SIG-M5 (cell line): ENCODE data around the gene DNAJB8.

Experiments
- DNase-seq: peaks from one replicate; lab custom pipeline; 2025; lab: John Stamatoyannopoulos, UW

The DNAJB8 gene

GRCh38 chr3:128464188-128464587 lies 2.5 kb downstream of the DNAJB8 start:
- no peak for DNase-seq

- no peak for DNase-seq
Measured at GRCh38 chr3:128463771-128464170, 2.9 kb downstream of the DNAJB8 start.

DNA sequence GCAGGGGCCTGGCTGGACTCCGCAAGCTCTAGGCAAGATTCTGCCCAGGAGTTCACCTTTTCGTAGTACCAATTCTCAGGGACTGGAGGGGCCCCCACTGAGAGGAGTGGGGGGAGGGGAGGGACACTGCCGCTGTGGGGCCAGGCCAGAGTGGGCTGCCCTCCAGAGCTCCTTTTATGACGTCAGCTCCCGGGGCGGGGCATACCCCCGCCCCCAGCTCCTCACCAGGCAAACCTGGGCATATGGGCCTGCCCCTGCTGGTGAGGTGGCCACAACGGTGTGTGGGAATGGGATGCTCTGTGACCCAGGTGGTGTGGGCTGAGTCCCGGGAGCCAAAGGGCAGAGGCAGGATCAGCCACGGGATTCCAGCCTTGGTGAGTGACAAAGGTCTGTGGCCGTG lies 3.3 kb downstream of the DNAJB8 start:
- DNase-seq: no peak

DNA sequence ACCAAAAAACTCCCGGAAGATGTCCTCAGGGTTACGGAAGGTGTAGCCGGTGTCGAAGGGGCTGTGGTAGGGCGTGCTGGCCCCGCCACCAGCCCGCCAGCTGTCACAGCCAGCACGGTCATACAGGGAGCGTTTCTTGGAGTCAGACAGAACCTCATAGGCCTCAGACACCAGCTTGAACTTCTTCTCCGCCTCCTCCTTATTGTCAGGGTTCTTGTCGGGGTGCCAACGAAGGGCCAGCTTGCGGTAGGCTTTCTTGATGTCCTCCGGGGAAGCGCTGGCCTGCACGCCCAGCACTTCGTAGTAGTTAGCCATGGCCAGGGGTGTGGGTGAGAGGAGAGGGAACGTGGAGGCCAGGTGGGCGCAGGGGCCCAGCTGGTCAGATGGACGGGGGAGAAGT lies 3.8 kb downstream of the DNAJB8 start:
- no peak for DNase-seq

DNA sequence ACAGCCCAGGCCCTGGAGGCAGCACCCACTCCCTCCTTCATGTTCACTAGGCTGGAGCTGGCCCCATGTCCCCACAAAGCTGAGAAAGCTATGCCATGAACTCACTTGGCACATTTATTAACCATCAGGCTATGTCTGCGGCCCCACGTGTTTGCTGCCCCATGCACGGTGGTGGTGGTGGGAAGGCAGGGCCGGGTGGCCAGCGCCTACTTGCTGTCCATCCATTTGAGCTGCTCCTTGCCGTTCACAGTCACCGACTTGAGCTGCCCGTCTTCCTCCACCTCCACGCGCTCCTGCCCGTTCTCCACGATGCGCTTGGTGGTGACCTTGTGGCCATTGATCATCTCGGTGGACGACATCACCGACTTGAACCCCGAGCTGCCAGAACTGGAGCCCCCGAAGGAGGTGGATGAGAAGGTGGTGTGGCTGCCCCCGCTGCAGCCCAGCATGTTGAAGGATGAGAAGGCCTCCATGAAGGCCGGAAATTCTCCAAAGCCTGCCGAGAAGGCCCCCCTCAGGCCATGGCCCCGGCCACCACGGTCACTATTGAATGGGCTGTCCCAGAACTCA lies 4.3 kb downstream of the DNAJB8 start:
- DNase-seq: no peak

DNA sequence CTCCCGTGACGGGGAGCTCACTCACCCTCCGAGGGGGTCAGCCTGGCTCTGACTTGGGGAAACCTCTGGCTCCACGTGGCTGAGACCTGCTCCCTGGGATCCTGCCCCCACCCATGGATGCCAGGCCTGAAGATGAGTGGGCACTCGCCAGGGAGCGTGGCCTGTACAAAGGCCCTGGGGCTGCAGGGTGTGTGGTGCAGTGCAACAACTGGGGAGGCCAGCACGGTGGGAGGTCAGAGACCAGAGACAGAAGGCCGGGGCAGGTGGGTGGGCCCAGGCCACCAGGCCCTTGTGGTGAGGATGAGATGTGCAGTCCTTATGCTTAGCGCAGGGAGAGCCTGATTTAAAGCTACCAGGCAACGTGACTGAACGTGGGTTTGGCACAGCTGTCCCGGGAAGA lies 5.0 kb downstream of the DNAJB8 start:
- DNase-seq: no peak

DNA sequence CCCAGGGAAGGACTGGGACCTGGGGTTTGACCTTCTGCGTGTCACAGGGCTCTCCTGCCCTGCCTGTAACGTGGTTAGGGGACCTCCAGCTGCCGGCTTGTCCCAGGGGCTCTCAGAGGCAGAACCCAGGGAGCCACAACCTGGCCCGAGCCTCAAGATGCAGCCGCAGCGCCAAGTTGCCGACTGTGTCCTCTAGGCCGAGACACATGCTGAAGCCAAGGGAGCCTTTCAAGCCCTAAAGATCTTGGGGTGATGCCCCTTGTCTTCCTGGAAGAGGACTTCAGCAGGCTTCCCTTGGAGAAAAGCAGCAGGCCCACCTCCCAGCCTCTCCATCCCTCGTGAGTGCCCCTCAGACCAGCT lies 7.2 kb downstream of the DNAJB8 start:
- DNase-seq: no peak

DNA sequence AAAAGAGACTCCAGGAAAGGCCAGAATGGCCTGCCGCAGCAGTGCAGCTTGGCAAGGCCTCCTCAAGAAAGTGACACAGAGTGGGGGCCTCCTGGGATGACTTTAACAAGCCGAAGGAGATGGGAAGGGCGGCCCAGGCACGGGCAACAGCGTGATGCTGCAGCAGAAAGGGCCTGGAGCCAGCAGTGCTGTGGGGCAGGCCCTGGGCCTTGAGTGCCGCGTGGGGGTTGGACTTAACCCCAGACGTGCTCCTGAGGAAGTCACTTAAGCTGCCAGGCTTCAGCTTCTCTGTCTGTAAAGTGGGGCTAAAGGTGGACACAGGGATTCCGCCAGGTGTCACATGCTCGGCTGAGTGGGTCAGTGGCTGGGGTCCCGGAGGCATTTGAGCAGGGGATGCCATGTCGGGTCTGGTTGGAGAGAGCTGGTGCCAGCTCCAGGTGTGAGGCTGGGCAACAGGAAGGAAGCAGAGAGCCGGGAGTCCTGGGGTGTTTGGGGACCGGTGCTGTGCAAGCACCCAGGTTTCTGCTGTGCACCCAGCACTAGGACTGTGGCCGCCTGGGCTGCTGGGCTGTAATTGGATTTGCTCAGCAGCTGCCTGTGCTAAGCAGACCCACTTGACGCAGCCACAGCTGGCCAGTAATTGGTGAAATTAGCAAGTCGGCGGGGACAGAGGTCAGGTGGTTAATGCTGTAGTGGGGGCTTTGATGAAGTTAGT lies 7.8 kb downstream of the DNAJB8 start:
- DNase-seq: no peak

GRCh38 chr3:128457937-128458336 lies 8.8 kb downstream of the DNAJB8 start:
- DNase-seq: no peak

DNA sequence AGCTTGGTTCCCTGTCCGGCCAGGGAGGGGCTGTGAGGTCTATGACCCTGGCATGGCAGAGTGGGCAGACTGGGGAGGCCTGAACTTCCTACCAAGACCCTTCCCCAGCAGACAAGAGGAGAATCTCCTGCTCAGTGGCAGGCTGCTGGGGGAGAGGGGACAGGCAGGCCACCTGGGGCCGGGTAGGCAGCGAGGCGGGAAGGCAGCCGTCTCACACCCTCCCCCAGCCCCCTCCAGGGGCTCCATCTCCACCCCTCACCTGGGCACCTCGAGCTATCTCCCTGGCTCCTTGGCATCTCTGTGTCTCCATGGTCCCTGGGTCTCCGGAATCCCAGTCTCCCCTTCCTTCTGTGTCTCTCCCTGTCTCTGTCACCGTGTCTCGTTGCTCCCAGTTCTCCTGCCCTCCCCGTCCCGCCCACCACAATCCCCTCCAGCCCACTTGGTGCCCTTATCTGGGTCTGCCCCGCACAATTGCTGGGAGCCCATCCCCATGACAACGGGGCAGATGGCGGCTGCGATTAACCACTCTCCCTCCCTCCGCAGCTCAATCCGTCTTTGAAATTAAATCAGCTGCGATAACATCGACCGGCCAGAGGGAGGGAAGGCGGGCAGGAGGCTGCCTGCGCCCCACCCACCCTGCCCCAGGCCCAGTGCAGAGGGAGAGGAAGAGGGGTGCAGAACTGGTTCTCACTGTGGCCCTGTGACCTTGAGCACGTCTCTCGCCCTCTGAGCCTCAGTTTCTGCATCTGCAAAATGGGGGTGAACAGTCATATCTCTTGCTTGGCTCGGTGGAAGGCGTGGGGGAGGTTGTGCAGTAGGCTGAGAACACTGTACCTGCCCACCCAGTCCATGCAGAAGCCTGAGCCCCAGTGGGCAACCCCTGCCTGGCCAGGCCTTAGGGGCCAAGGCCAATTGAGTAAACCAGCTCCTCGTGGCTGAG lies 9.6 kb downstream of the DNAJB8 start:
- no peak for DNase-seq

DNA sequence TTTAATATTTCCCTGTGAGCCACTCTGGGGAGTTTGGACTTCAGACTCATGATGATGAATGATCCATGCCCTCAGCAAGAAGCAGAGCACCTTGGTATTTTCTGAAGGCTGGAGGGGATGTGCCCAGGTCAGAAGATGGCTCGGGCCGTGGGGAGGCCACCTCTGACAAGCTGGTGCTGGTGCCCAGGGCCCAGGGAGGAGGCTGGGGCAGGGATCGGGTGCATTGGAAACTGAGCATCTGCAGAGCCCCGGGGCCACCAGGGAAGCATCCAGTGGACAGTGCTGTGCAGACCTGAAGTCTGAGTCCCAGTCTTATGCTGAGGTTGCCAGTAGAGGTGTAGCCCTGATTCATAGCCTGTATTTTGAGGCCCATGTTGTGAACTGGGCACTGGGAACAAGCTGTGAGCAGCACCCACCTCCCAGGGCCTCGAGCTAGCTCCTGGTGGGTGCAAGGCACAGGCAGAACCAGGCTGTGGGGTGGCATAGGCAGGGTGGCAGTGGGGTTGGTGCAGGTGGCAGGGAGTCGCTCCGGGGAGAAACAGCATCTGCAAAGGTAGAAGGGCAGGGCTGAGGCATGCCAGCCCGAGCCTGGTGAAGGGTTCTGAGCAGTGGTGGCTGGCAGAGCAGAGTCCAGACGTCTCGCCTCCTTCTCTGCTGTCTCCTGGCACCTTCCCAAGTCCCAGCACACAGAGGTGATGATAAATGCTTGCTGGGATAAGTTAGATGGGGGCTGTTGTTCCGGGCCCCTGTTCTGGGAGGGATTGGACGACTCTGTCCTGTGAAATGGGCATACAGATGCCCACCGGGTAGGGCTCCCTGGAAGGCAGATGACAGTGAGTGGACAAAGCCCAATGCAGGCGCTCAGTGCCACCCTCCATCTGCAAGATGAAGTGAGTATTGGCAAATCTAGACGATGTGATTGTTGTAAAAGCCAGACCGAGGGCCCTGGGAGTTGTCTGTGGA lies 10.6 kb downstream of the DNAJB8 start:
- DNase-seq: no peak

DNA sequence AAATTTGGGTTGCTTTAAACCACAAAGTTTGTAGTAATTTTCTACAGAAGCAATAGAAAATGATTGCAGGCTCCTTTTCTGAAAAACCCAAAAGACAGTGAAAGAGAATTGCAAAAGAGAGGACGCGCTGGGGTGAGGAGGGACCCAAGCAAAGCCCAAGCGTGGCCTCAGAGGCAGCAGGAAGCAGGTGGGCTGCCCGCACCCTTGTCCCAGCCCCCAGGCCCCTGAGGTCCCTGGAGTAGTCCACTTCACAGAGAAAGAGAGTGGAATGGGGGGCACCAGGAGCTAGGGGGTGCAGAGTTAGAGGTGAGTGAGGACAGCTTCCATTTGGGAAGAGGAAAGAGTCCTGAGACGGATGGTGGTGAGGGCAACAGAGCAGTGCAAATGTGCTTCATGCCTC lies 11.6 kb downstream of the DNAJB8 start:
- DNase-seq: no peak

- no peak for DNase-seq
Measured at GRCh38 chr3:128454310-128454618, 12.4 kb downstream of the DNAJB8 start.

- DNase-seq: no peak
Measured at GRCh38 chr3:128453501-128454309, 13.0 kb downstream of the DNAJB8 start.

GRCh38 chr3:128452678-128453275 lies 13.9 kb downstream of the DNAJB8 start:
- no peak for DNase-seq

GRCh38 chr3:128452120-128452519 lies 14.6 kb downstream of the DNAJB8 start:
- DNase-seq: no peak

DNA sequence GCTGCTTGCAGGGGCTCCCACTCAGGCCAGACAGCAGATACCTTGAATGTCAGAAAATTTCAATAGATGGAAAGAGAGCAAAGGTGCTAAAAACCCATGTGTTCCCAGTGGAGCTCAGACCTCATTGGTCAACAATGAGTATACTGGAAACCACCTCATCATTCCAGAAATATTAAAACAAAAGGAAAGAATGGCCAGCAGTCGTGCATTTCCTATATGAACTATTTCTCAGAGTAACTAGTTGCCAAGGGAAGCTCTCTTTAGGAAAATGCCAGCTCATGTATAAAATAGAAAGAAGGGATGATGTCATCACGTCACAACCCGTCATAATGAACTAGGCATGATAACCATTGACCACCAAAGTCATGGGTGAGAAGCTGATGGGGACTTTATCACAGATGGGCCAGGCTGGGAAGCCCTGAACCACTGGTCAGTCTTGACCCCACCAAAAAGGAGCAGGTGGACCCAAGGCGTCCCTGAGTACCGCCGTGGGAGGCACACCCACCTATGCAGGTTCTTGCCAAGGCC lies 17.5 kb downstream of the DNAJB8 start:
- no peak for DNase-seq

- no peak for DNase-seq
Measured at GRCh38 chr3:128448491-128448890, 18.2 kb downstream of the DNAJB8 start.

DNA sequence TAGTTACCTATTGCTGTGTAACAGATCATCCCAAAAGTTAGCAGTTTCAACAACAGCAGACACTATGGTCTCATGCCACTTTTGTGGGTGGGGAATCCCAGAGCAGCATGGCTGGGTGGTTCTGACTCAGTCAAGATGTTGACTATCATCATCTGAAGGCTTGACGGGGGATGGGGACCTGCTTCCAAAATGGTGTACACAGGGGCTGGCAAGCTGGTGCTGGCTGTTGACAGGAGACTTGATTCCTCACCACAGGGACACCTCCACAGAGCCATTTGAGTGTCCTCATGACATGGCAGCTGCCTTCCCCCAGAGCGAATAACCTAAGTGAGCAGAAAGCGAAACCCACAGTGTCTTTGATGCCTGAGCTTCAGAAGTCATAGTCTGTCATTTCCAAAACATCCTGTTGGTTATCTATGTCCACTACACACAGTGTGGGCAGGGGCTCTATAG lies 19.1 kb downstream of the DNAJB8 start:
- DNase-seq: no peak

DNA sequence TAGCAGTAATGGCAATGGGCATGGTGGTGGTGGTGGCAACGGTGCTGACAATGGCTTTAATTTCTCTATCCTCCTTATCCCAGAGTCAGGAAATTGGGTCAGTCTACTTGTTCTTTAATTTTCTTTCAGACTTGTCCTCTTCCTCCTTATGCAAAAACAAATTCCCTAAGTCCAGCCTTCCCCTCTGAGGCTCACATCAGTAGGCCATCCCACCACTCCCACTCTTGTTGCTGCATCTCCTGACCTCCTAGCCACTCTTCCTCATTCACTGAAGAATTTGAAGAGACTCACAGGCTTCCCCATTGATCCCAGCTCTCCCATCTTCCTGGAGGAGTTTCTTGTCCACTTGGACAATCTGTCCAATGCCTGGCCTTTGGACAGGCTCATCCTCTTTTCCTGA lies 19.9 kb downstream of the DNAJB8 start:
- no peak for DNase-seq
